GM18526 (cell line): Measurements from ENCODE around the gene HNRNPM.

ENCODE experiments used
- POLR2A ChIP-seq: IDR thresholded peaks from 3 replicates; pipeline ENCODE4 v1.6.1; 2011; ENCODE audit not compliant: insufficient read length; ENCODE audit errors: extremely low read depth

The HNRNPM gene

DNA sequence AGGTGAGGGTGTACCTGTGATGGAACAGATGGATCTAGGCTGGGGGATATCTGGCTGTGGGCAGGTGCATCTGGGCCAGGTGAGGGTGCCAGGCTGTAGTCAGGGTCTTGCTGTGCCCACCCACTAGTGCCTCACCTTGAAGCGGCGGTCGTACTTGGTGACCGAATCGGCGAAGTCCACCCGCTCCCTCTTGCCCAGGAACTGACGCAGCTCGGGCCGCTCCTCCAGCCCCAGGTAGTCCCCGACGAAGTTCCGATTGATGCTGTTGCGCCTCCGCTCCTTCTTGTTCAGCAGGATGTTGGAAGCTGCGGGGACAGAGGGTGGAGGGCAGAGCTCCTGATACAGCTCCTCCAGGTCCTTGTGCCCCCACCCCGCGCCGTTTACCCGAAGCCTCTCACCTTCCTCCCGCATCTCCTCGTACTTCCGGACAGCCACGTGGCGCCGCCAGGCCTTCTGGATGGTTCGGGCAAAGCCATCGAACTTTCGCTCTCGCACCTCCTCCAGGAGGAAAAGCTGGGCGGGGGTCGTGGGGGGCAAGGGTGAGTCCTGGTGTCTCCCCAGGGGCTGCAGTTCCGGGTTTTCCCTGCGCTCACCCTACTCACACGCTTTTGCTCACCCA lies 85.4 kb downstream of the HNRNPM start:
- TF ChIP-seq POLR2A = no peak

DNA sequence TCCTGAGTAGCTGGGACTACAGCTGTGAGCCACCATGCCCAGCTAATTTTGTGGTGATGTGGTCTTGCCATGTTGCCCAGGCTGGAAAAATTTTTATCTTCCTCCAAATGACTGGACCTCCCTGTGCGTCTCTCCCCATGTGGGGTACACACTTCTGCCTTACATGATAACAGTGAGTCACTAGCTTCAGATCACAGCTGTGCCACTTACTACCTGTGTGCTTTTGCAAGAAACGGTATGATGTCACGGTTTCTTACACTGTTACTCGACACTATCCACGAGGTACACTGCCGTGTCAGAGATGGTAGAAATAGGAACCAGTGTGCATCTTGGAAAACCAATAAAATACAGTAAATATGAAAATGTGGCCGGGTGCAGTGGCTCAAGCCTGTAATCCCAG lies 86.7 kb downstream of the HNRNPM start:
- TF ChIP-seq POLR2A = no peak

DNA sequence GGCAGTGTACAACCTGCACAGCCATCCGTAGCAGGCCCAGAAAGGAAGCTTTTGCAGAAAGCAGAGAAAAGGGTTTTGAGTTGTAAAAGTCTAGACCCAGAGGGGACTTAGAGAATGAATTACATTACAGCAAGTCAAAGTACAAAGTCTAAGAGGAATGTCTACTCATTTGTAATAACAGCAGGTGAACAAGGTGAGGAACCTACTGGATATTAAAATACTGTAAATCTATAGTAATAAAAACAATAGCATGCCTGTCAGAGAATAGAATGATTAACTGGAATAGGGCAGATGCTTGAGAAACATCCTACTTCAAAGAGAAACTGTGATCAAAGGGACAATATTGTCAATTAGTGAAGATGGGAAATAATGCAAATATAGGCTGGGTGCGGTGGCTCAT lies 87.5 kb downstream of the HNRNPM start:
- no peak for TF ChIP-seq POLR2A

DNA sequence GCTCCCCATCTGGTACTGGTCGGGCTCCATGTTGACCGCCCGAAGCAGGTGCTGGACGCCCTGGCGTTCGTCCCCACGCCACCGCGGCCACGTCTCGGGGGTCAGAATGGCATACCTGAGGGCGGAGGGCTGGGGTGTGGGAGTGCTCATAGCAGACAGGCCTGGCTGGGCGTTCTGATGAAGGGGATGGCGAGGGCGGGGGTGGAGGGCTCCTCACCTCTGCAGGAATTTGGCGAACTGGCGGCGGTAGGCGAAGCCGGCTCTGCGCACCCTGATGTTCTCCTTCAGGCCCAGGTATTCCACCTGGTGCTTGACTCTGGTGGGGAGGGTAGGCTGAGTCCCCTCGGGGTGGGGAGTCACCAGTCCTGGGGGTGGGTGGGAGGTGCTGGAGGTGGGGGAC lies 91.5 kb downstream of the HNRNPM start:
- TF ChIP-seq POLR2A = no peak

DNA sequence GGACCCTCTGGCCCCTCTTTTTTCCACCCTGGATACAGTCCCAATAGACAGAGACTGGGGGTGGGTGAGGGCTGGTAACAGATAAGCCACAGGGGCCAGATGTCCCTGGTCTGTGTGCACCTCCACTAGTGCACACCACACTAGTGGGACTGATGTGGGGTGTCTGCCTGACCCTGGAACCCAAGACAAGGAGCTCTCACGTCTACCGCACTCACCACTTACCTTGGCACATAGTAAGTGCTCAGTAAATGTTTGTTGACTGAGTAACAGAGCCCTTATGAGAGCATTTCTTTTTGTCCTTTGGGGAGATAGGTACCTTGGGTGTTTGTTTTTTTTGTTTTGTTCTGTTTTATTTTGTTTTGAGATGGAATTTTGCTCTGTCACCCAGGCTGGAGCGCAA lies 92.3 kb downstream of the HNRNPM start:
- no peak for TF ChIP-seq POLR2A
